GM19035 (cell line): Measurements from ENCODE around the gene DDR2.

Source experiments
- ATAC-seq: cut with Tn5 transposase; IDR thresholded peaks from one replicate; pipeline ENCODE4 v1.9.1; 2021; ENCODE audit not compliant: unreplicated experiment

Gene DDR2

DNA sequence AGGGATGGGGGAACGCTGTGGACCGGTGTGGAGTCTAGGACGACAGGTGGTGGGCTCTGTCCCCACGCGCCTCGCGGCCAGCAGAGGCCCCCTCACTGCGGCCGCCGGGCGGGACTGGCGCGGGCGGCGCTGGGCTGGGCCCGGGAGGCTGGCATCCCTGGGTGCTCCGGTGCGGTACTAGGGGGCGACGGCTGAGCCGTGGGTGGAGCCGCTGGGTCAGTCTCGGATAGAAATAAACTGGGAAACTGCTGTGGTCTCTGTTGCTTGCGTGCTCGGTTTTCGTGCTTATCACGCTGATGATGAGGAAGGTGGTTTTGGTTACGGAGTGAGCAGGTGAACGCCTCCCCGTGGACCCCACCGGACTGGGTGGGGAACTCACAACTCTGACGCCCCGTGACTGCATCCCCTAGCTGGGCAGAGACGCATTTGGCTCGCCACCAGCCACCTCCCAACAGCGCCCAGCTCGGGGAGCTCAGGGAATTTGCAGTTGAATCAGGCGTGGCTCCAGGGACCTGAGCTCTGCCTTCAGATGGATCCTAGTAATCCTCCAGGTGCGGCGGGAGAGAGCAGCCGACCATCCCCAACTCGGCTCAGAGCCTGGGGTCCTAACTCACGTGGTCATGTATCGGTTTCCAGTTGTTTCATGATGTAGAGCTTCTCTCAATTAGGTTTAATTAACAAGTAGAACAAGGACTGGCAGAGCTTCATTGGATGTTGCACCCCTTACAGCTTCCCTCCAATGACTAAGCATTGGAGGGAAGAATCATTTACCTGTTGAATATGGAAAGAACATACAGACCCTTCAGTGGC, 190.3 kb downstream of the DDR2 start:
- no peak for ATAC-seq

GRCh38 chr1:162823231-162823630, 191.0 kb downstream of the DDR2 start:
- ATAC-seq = no peak

GRCh38 chr1:162823771-162824525, 191.7 kb downstream of the DDR2 start:
- ATAC-seq = no peak

- no peak for ATAC-seq
Observed at GRCh38 chr1:162829268-162829667, 197.0 kb downstream of the DDR2 start.

- ATAC-seq = no peak
Observed at GRCh38 chr1:162832470-162832869, 200.2 kb downstream of the DDR2 start.

DNA sequence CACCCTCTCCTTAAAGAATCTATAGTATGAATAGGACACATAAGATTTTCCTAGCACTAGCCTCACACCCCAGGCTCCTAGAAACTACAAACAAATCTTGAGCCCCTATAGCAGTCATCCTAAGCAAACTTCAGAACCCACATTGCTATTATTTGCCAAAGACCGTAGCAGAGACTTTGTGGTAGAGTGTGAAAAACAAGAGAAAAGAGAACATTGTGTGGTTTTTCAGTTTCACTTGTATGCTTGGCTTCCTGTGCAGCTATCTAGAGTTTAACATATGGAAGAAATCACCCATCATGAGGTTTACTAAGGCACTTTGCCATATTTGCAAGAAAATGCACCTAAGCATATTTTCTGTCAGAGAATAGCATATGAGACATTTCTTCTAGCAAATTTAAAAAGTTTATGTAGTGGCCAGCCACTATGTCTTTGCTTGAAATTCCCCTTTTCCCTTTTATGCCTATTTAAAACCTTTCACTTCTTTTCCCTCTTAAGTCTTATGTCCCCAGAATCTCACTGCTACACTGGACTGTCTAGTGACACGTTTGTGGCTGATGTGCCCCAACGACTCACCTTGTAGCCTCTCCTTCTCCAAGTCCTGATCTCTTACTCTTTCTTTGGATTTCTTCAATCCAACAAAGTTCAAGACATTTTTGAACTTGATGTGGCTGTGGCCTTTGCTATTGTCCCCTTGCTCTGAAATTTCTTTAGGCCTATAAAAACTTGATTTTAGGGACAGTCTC, 203.1 kb downstream of the DDR2 start:
- ATAC-seq = peak; percentile 92
